Stimulated activated naive B cell treated with anti-CD40 and anti-IgM and Interleukin-4, amounts not matched to agents 10 μg/mL and 1 μg/mL and 100 μg/mL, for 72 hours (primary cell): ENCODE measurements around the gene SHISA7.
"Not testable (repeated sequence)": the region's sequence is repeated elsewhere in the genome, so short reads cannot be mapped to it uniquely, and the experiment has no call there.

ENCODE experiments used
- ATAC-seq, 2 donors: fragments of 150-1000 bp; cut with Tn5 transposase; replicated peaks; 2 replicates each; pipeline ENCODE4 v1.10.0; 2021; ENCODE audit warnings: moderate library complexity in 1 of 2
- DNase-seq: peaks from one replicate; pipeline ENCODE4 v3.0.0; 2021
- H3K27ac Mint-ChIP-seq: one replicate; pipeline ENCODE4 v1.8.0; 2022; ENCODE audit warnings: mild to moderate bottlenecking, mixed read lengths
- H3K27me3 Mint-ChIP-seq, 2 donors: one replicate each; pipeline ENCODE4 v1.8.0; 2022; ENCODE audit warnings: mixed read lengths in 2 of 2
- H3K36me3 Mint-ChIP-seq, 2 donors: one replicate each; pipeline ENCODE4 v1.8.0; 2022; ENCODE audit warnings: mixed read lengths in 2 of 2, mild to moderate bottlenecking in 1 of 2
- H3K4me1 Mint-ChIP-seq, 2 donors: one replicate each; pipeline ENCODE4 v1.8.0; 2022; ENCODE audit warnings: mixed read lengths in 2 of 2, mild to moderate bottlenecking in 1 of 2
- H3K4me3 Mint-ChIP-seq, 2 donors: one replicate each; pipeline ENCODE4 v1.8.0; 2022; ENCODE audit warnings: mild to moderate bottlenecking in 2 of 2, mixed read lengths in 2 of 2, moderate library complexity in 1 of 2
- H3K9me3 Mint-ChIP-seq, 2 donors: one replicate each; pipeline ENCODE4 v1.8.0; 2022; ENCODE audit warnings: mixed read lengths in 2 of 2, mild to moderate bottlenecking in 1 of 2

Gene SHISA7

DNA sequence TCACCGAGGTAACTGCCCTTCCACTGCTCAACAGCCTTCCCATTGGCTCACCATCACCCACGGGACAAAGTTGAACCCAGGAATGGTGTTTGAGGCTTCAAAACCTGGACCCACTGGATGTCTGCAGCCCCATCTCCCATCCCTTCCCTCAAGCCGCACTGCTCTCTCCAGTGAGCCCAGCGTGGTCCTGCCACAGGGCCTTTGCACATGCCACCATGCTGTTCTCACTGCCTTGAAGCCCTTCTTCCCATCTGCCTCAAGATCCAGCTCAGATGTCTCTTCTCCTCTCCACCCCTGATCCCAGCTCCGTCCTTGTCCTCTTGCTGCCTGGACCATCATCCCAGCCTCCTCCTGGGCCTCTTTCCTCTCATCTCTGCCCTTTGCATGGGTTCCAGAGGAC is 4.0 kb downstream of the SHISA7 start:
- no peak for DNase-seq
- Mint-ChIP-seq H3K9me3 (peaks cover 0 to 8% of the 10 kb centered on the region in 2 donors), H3K27ac (peak overlapping the region; percentile 77), H3K36me3 (peaks cover 7 to 14% of the 10 kb centered on the region in 2 donors), H3K4me3 (no peak overlapping the region), H3K27me3 (peaks cover 65 to 75% of the 10 kb centered on the region in 2 donors), H3K4me1 (peaks cover 19 to 35% of the 10 kb centered on the region in 2 donors)
- no peak for ATAC-seq

DNA sequence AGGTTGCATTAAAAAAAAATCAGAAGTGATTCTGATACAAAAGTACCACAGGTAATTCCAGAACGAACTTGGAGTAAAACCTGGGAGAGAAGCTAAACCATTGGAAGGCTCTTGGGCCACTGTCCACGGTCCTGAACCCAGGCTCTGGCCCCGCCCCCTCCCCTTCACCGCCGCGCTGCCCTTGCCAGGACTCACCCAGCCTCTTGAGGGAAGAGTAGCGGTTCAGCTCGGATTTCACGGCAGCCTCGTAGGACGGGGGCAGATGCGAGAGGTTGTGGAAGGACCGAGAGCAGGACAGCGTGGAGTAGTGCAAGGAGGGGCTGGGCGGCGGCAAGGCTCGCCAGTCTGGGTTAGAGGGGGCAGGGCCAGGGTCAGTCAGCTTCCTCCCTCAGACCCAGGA is 5.7 kb downstream of the SHISA7 start:
- Mint-ChIP-seq H3K4me1 (peaks cover 15 to 20% of the 10 kb centered on the region in 2 donors), H3K27ac (no peak overlapping the region), H3K9me3 (peaks cover 0 to 8% of the 10 kb centered on the region in 2 donors), H3K27me3 (peaks cover 55 to 65% of the 10 kb centered on the region in 2 donors), H3K4me3 (no peak overlapping the region), H3K36me3 (peaks cover 7 to 14% of the 10 kb centered on the region in 2 donors)
- no peak for ATAC-seq
- DNase-seq = no peak

DNA sequence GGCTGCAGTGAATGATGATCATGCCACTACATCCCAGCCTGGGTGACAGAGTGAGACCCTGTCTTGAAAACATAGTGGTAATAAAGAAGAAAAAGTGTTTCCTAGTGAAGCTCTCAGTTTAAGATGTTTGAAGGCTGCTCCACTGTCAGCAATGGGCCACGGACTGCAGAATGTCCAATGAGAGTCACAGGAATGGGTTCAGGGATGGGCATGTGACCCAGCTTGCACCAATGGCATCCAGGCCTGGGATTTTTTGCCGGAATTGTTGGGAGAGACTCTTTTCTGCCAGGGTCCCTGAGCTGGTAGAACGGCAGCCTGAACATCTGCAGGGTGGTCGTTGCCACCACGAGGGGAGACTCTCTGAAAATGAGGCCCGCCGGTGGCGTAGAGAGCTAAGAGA is 6.3 kb downstream of the SHISA7 start:
- Mint-ChIP-seq H3K9me3 (peaks cover 0 to 8% of the 10 kb centered on the region in 2 donors), H3K4me1 (peaks cover 13 to 20% of the 10 kb centered on the region in 2 donors), H3K36me3 (peaks cover 7 to 14% of the 10 kb centered on the region in 2 donors), H3K4me3 (no peak overlapping the region), H3K27ac (no peak overlapping the region), H3K27me3 (peaks cover 56 to 65% of the 10 kb centered on the region in 2 donors)
- no peak for ATAC-seq
- DNase-seq = no peak

DNA sequence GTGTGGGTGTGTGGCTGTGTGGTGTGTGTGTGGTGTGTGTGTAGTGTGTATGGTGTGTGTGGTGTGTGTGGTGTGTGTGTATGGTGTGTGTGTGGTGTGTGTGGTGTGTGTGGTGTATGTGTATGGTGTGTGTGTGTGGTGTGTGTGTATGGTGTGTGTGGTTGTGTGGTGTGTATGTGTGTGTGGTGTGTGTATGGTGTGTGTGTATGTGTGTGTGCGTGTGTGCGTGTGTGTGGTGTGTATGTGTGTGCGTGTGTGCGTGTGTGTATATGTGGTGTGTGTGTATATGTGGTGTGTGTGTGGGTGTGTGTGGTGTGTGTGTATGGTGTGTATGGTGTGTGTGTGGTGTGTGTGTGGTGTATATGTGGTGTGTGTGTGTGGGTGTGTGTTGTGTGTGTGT is 8.1 kb downstream of the SHISA7 start:
- peaks cover 60 to 66% of the 10 kb centered on the region in 2 donors for H3K27me3 Mint-ChIP-seq
- peaks cover 0 to 10% of the 10 kb centered on the region in 2 donors for H3K9me3 Mint-ChIP-seq
- ATAC-seq (no peak), DNase-seq (no peak)
- H3K4me1 Mint-ChIP-seq = peaks cover 1 to 8% of the 10 kb centered on the region in 2 donors
- peaks cover 6 to 7% of the 10 kb centered on the region in 2 donors for H3K36me3 Mint-ChIP-seq
- H3K4me3 Mint-ChIP-seq = no peak overlapping the region
- no peak overlapping the region for H3K27ac Mint-ChIP-seq

DNA sequence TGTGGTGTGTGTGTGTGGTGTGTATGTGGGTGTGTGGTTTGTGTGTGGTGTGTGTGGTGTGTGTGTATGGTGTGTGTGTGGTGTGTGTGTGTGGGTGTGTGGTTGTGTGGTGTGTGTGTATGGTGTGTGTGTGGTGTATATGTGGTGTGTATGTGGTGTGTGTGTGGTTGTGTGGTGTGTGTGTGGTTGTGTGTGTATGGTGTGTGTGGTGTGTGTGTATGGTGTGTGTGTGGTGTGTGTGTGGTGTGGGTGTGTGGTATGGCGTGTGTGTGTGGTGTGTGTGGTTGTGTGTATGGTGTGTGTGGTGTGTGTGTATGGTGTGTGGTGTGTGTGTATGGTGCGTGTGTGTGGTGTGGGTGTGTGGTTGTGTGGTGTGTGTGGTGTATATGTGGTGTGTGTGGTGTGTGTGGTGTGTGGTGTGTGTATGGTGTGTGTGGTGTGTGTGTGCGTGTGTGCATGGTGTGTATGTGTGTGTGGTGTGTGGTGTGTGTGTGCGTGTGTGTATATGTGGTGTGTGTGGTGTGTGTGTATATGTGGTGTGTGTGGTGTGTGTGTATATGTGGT is 8.7 kb downstream of the SHISA7 start:
- Mint-ChIP-seq H3K36me3 (peaks cover 3 to 4% of the 10 kb centered on the region in 2 donors), H3K27ac (no peak overlapping the region), H3K9me3 (peaks cover 0 to 10% of the 10 kb centered on the region in 2 donors), H3K4me1 (peaks cover 0 to 5% of the 10 kb centered on the region in 2 donors), H3K27me3 (peaks cover 60 to 66% of the 10 kb centered on the region in 2 donors), H3K4me3 (no peak overlapping the region)
- DNase-seq (no peak), ATAC-seq (no peak)

DNA sequence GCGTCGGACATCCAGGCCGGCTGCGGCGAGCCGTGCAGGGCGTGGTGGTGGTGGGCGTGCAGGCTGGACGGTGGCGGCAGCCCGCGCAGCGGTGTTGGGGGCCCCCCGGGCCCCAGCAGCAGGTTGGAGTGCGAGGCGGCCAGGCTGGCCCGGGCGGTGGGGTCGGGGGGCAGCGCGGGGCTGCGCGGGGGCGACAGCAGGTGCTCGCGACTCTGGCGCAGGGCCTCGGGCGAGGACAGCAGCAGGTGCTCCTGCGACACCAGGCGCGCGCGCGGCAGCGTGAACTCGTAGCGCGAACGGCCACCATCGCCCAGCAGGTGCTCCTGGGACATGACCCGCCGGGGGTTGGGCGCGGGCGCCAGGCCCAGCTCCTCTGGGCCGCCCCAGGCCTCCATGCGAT is 9.8 kb downstream of the SHISA7 start:
- DNase-seq (no peak), ATAC-seq (no peak)
- Mint-ChIP-seq H3K36me3 (no peaks in the 10 kb centered on the region), H3K27me3 (peaks cover 59 to 66% of the 10 kb centered on the region in 2 donors), H3K9me3 (peaks cover 0 to 4% of the 10 kb centered on the region in 2 donors), H3K27ac (no peak overlapping the region), H3K4me3 (no peak overlapping the region), H3K4me1 (no peaks in the 10 kb centered on the region)

DNA sequence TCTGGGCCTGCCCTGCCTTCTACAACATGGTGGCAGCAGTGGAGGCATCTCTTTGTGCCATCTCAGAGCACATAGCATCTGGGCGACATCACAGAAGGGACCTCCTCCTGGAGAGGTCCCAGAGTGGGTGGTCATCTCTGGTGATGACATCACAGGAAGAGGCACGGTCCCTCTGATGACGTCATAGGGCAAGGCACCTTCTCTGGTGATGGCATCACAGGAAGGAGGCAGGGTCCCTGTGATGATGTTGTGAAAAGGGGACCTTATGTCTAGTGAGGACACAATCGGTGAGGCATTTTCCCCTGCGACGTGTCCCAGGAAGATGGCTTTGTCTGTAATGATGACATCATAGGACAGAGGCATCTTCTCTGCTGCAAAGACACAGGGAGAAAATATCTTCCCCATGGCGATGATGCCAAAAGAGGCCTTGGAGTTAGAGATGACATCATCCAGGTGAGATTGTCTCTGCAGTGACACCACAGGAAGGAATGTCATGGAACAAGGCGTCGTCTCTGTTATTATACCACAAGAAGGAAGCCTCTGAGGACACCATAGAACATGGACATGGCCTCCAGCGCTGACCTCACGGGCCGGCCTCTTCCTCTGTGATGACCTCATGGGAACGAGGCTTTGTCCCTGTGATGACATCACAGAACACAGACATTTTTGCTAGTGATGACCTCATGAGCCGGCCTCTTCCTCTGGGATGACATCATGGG is 10.7 kb downstream of the SHISA7 start:
- Mint-ChIP-seq H3K36me3 (no peaks in the 10 kb centered on the region), H3K4me3 (no peak overlapping the region), H3K27me3 (peaks cover 57 to 66% of the 10 kb centered on the region in 2 donors), H3K27ac (no peak overlapping the region), H3K4me1 (no peaks in the 10 kb centered on the region), H3K9me3 (peaks cover 0 to 4% of the 10 kb centered on the region in 2 donors)
- no peak for DNase-seq
- no peak for ATAC-seq

DNA sequence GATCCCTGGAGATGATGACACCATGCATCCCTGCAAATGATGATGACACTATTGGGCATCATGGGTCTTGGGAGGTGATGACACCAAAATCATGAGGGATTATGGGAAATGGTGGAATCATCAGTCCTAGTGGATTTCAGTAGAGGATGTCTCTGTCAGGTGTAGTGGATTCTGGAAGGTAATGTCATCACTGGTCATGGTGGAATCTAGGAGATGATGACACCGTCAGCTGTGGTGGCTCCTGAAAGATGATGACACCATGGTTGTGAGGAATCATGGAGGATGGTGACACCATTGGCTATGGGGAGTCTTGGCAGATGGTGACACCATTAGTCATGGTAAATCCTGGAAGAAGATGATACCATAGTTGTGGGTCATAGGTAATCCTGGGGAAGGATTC is 11.9 kb downstream of the SHISA7 start:
- ATAC-seq = no peak
- H3K4me3 Mint-ChIP-seq = no peak overlapping the region
- no peaks in the 10 kb centered on the region for H3K4me1 Mint-ChIP-seq
- H3K27ac Mint-ChIP-seq = no peak overlapping the region
- no peaks in the 10 kb centered on the region for H3K36me3 Mint-ChIP-seq
- peaks cover 51 to 60% of the 10 kb centered on the region in 2 donors for H3K27me3 Mint-ChIP-seq
- H3K9me3 Mint-ChIP-seq = peaks cover 0 to 4% of the 10 kb centered on the region in 2 donors
- no peak for DNase-seq

DNA sequence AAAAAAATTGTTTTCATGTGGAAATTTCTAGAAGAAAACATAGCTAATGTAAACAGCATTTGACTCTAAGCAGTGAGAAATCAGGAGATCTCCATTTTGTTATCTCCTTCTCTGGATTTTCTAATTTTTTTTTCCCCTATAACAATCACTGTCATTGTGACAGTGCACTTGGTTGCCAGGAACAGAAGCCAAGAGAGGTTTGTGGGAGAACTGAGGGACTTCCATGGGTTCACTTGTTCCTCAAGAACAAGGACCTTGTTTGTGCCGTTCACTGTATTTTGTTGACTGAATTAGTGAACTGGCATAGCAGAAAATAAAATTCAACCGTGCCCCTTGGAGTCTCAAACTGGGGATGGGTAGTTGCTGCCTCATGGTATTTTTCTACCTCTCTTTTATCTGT is 17.1 kb downstream of the SHISA7 start:
- no peak overlapping the region for H3K27ac Mint-ChIP-seq
- H3K4me1 Mint-ChIP-seq = no peaks in the 10 kb centered on the region

DNA sequence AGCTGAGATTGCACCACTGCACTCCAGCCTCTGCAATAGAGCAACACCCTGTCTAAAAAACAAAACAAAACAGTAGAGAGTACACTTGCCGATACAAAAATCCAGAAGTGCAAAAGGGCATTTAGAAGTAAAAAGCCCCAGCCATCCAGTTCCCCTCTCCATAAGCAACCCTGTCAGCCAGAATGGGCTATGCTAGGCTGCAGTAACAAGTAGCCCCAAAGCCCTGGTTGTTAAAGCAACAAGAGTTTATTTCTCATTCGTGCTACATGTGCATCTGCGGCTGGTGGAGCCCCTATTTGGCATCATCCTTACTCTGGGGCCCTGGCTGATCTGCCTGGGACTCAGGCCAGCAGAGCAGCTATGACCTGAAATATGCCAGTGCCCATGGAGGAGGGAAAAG is 18.6 kb downstream of the SHISA7 start:
- H3K9me3 Mint-ChIP-seq = no peaks in the 10 kb centered on the region
- H3K4me3 Mint-ChIP-seq = no peak overlapping the region
- H3K4me1 Mint-ChIP-seq = no peaks in the 10 kb centered on the region
- no peak overlapping the region for H3K27ac Mint-ChIP-seq
- no peak for DNase-seq
- no peak for ATAC-seq
- H3K36me3 Mint-ChIP-seq = no peaks in the 10 kb centered on the region
- peaks cover 27 to 36% of the 10 kb centered on the region in 2 donors for H3K27me3 Mint-ChIP-seq

More for the DNA sequence above, 17.1 kb downstream of the SHISA7 start:
- ATAC-seq (no peak), DNase-seq (no peak)
- Mint-ChIP-seq H3K4me3 (no peak overlapping the region), H3K9me3 (no peaks in the 10 kb centered on the region), H3K27me3 (peaks cover 42 to 50% of the 10 kb centered on the region in 2 donors), H3K36me3 (no peaks in the 10 kb centered on the region)

DNA sequence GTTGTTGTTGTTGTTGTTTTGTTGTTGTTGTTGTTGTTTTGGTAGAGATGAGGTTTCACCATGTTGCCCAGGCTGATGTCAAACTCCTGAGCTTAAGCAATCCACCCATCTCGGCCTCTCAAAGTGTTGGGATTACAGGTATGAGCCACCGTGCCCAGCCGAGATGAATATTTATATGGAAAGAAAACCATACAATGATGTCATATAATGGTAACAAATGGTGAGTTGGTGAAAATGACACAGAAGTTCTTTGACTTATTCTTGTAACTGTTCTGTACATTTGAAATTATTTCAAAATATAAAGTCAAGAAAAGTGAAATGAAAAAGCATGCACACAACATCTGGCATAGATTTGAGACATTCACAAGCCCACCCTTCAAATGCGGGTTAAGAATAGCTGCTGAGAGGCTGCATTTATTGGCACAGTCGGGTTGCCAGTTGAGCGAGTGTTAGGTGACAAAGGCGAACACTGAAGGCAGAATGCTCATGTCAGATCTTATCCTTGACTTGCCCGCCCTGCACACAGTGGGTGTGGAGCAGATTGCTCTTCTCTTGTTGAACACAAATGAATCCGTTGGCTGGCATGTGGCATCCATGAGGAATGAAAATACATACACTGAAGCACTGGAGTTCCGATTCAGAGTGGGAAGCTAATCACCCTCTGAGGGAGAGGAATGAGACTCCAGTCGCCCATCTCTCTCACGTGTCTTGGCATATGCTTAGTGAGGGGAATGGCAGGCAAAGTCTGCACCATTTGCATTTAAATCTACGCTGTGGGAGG is 19.7 kb downstream of the SHISA7 start:
- H3K27ac Mint-ChIP-seq = no peak overlapping the region
- no peaks in the 10 kb centered on the region for H3K9me3 Mint-ChIP-seq
- DNase-seq (no peak), ATAC-seq (no peak)
- H3K4me1 Mint-ChIP-seq = no peaks in the 10 kb centered on the region
- peaks cover 19 to 28% of the 10 kb centered on the region in 2 donors for H3K27me3 Mint-ChIP-seq
- no peak overlapping the region for H3K4me3 Mint-ChIP-seq
- H3K36me3 Mint-ChIP-seq = no peaks in the 10 kb centered on the region

DNA sequence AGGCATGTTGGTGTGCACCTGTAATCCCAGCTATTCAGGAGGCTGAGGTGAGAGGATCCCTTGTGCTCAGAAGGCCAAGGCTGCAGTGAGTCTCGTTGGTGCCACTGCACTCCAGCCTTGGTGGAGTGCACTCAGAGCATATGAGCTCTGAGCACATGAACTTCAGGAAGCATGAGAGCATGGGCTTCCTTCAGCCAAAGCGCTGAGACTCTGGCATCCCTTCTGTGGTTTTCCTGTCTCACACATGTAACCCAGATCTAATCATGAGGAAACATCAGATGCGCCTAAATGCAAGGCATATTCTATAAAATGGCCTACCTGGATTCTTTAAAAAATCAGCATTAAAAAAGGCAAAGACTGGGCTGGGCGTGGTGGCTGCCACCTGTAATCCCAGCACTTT is 21.8 kb downstream of the SHISA7 start:
- not testable (repeated sequence) for ATAC-seq, H3K9me3 Mint-ChIP-seq, H3K36me3 Mint-ChIP-seq, H3K4me3 Mint-ChIP-seq, H3K27ac Mint-ChIP-seq, DNase-seq, H3K4me1 Mint-ChIP-seq
- H3K27me3 Mint-ChIP-seq = peaks cover 16 to 23% of the 10 kb centered on the region in 2 donors

DNA sequence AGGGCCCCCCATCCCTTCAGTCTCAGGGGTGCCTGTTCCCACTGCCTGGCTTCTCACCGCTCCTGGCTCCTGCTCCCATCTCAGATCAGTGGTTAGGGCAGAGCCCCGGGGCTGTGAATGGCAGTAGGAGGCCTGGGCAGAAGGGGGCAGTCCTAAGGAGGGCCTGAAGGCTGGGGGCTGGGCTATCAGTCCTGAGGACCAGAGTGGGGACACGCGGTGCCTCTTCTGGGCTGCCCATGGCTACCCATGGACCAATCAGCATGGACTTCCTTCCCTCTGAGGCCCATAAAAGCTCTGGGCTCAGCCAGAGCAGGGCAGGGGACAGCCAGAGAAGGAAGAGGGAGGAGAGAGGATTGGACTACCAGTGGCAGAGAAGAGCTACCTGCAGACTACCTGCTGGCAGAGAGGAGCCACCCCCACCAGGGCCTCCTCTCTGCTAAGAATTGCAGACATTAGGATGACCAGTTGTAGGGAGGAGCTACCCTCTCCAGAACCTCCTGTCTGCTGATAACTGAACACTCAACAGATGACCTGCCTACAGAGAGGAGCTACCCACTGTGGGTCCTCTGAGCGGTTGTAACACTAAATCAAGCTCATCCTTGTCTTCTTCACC is 23.4 kb downstream of the SHISA7 start:
- H3K4me1 Mint-ChIP-seq = no peaks in the 10 kb centered on the region
- ATAC-seq = no peak
- no peak for DNase-seq
- H3K4me3 Mint-ChIP-seq = no peak overlapping the region
- no peaks in the 10 kb centered on the region for H3K9me3 Mint-ChIP-seq
- H3K36me3 Mint-ChIP-seq = no peaks in the 10 kb centered on the region
- peaks cover 10 to 17% of the 10 kb centered on the region in 2 donors for H3K27me3 Mint-ChIP-seq
- H3K27ac Mint-ChIP-seq = no peak overlapping the region

DNA sequence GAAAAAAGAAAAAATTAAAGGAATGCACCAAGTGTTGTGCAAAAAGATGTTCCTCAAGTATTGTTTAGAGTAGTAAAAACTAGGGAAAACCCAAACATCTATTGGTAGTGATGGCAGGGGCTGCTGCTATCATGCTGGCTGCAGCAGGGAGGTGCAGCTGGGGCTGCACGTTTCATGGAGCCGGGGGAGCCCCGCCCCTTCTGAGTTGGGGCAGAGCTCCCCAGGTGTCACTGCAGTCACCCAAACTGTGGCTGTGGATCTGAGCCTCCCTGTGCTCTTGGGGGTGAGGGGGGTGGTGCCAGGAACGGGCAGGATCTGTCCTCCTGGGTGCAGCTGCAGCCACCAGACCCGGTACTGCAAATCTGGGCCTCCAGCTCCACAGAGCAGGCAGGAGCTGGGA is 24.0 kb downstream of the SHISA7 start:
- ATAC-seq (no peak), DNase-seq (no peak)
- H3K27ac Mint-ChIP-seq = no peak overlapping the region

More for the DNA sequence above, 24.0 kb downstream of the SHISA7 start:
- H3K9me3 Mint-ChIP-seq = no peaks in the 10 kb centered on the region
- H3K27me3 Mint-ChIP-seq = peaks cover 11 to 13% of the 10 kb centered on the region in 2 donors
- H3K36me3 Mint-ChIP-seq = no peaks in the 10 kb centered on the region
- no peaks in the 10 kb centered on the region for H3K4me1 Mint-ChIP-seq
- H3K4me3 Mint-ChIP-seq = no peak overlapping the region
